A549 (cell line): ENCODE results near the gene SAXO2. TPM values are rescaled to one million over a fixed set of nuclear protein-coding genes. Genes with fewer than 3 reads are reported as not detected.
"Not testable (repeated sequence)": the region's sequence is repeated elsewhere in the genome, so short reads cannot be mapped to it uniquely, and the experiment has no call there.

Experiments
- ATAC-seq, 2 experiments: fragments of 200-7000 bp in 1 of 2; fragments of >200 bp in 1 of 2; cut with Nextera tagmentation in 1 of 2; cut with Tn5 transposase in 1 of 2; 3 replicates each; pipeline versions ENCODE4 v1.8.0 to v1.9.1; 2018 to 2020; ENCODE audit warnings: mild to moderate bottlenecking in 1 of 2, moderate library complexity in 1 of 2
- CTCF ChIA-PET: fragments of 300-600 bp; sonication (Branson Sonifier 250); formaldehyde crosslinking; extraction: SDS; loops from one replicate; lab custom pipeline; 2021; ENCODE audit warnings: antibody characterized with exemption, inconsistent platforms; lab: Yijun Ruan, JAX
- POLR2A ChIA-PET: fragments of 350-600 bp; formaldehyde crosslinking; extraction: SDS; loops from one replicate; lab custom pipeline; 2021; ENCODE audit warnings: antibody characterized with exemption, inconsistent platforms; lab: Yijun Ruan, JAX
- DNase-seq, 2 experiments: peaks; one replicate each; pipeline versions ENCODE4 v3.0.0 to v3.0.0-alpha.2; 2011 to 2016; ENCODE audit warnings: low read depth in 1 of 2, low spot score in 1 of 2
- FAIRE-seq: peaks from 2 replicates; lab custom pipeline; 2011; peaks lifted over from hg19 to GRCh38; lab: Jason Lieb, UNC
- H3K27ac ChIP-seq, 2 experiments: fragments of >200 bp; sonication (Bioruptor Twin); formaldehyde crosslinking; 3 replicates each; pipeline ENCODE4 v1.5.1; 2016 to 2017
- H3K4me1 ChIP-seq: fragments of >200 bp; sonication (Bioruptor Twin); formaldehyde crosslinking; 3 replicates; pipeline ENCODE4 v1.6.1; 2016
- H3K4me2 ChIP-seq: fragments of >200 bp; sonication (Bioruptor Twin); formaldehyde crosslinking; 3 replicates; pipeline ENCODE4 v1.6.1; 2016
- H3K4me3 ChIP-seq: fragments of >200 bp; sonication (Bioruptor Twin); formaldehyde crosslinking; 3 replicates; pipeline ENCODE4 v1.5.1; 2016
- H3K9me3 ChIP-seq: fragments of >200 bp; sonication (Bioruptor Twin); formaldehyde crosslinking; 3 replicates; pipeline ENCODE4 v1.6.1; 2016
- BHLHE40 ChIP-seq: IDR thresholded peaks from 2 replicates; pipeline ENCODE4 v1.6.1; 2012; ENCODE audit warnings: low read depth, low read length, inconsistent platforms
- CEBPB ChIP-seq, 2 experiments: fragments of >200 bp in 1 of 2; sonication (Bioruptor Twin) in 1 of 2; formaldehyde crosslinking in 1 of 2; IDR thresholded peaks; 2 replicates each; pipeline ENCODE4 v1.6.1; 2012 to 2016
- EHF ChIP-seq: fragments of 250-450 bp; sonication (Bioruptor Pico); IDR thresholded peaks from 2 replicates; pipeline ENCODE4 v1.5.0; 2020; ENCODE audit warnings: mild to moderate bottlenecking
- EHMT2 ChIP-seq: fragments of 200-600 bp; sonication (generic); IDR thresholded peaks from 2 replicates; pipeline ENCODE4 v1.6.1; 2016; ENCODE audit warnings: antibody characterized with exemption, low read depth, mild to moderate bottlenecking, moderate library complexity
- FOSB ChIP-seq: fragments of 250-450 bp; sonication (Bioruptor Pico); IDR thresholded peaks from 2 replicates; pipeline ENCODE4 v1.5.0; 2020; ENCODE audit warnings: mild to moderate bottlenecking, moderate library complexity
- HOXA7 ChIP-seq: fragments of 250-450 bp; sonication (Bioruptor Pico); IDR thresholded peaks from 2 replicates; pipeline ENCODE4 v1.5.0; 2020; ENCODE audit warnings: mild to moderate bottlenecking, moderate library complexity
- HOXB5 ChIP-seq: fragments of 250-450 bp; sonication (Bioruptor Pico); IDR thresholded peaks from 2 replicates; pipeline ENCODE4 v1.5.0; 2020; ENCODE audit warnings: mild to moderate bottlenecking, moderate library complexity
- KDM1A ChIP-seq: fragments of 200-600 bp; sonication (generic); IDR thresholded peaks from 2 replicates; pipeline ENCODE4 v1.6.1; 2016; ENCODE audit warnings: low read depth, mild to moderate bottlenecking
- MAFK ChIP-seq: fragments of 450-650 bp; IDR thresholded peaks from 2 replicates; pipeline ENCODE4 v1.6.1; 2014; ENCODE audit not compliant: partially characterized antibody
- MAZ ChIP-seq: fragments of 150-350 bp; IDR thresholded peaks from 2 replicates; pipeline ENCODE4 v1.6.1; 2014; ENCODE audit warnings: antibody characterized with exemption, low read depth, low read length, borderline replicate concordance
- MYC ChIP-seq: IDR thresholded peaks from 2 replicates; pipeline ENCODE4 v1.6.1; 2012; ENCODE audit warnings: mild to moderate bottlenecking, inconsistent platforms, low read length, improper control_type of control experiment, borderline replicate concordance
- NPAS2 ChIP-seq: fragments of 250-450 bp; sonication (Bioruptor Pico); IDR thresholded peaks from 2 replicates; pipeline ENCODE4 v1.8.0; 2022; ENCODE audit warnings: mild to moderate bottlenecking, moderate library complexity, borderline replicate concordance
- NR3C1 ChIP-seq: fragments of >200 bp; sonication (Bioruptor Twin); formaldehyde crosslinking; IDR thresholded peaks from 3 replicates; pipeline ENCODE4 v1.6.1; 2017
- PHF8 ChIP-seq: fragments of 200-600 bp; sonication (generic); IDR thresholded peaks from 2 replicates; pipeline ENCODE4 v1.6.1; 2016; ENCODE audit warnings: low read depth, mild to moderate bottlenecking, antibody characterized with exemption, moderate library complexity, borderline replicate concordance
- POLR2A ChIP-seq: IDR thresholded peaks from 2 replicates; pipeline ENCODE4 v1.6.1; 2012; ENCODE audit warnings: mild to moderate bottlenecking, low read length
- RAD21 ChIP-seq, 2 experiments: fragments of >200 bp in 1 of 2; sonication (Bioruptor Twin) in 1 of 2; formaldehyde crosslinking in 1 of 2; IDR thresholded peaks in 1 of 2; conservative IDR thresholded peaks in 1 of 2; 2 replicates in 1 of 2; 3 replicates in 1 of 2; pipeline ENCODE4 v1.6.1; 2012 to 2018; ENCODE audit warnings: inconsistent platforms in 1 of 2
- RFX5 ChIP-seq: fragments of 450-650 bp; IDR thresholded peaks from 2 replicates; pipeline ENCODE4 v1.7.1; 2014; ENCODE audit warnings: antibody characterized with exemption, mild to moderate bottlenecking, moderate library complexity
- SMC3 ChIP-seq: fragments of >200 bp; sonication (Bioruptor Twin); formaldehyde crosslinking; IDR thresholded peaks from 3 replicates; pipeline ENCODE4 v1.6.1; 2018; ENCODE audit warnings: inconsistent platforms
- ZC3H11A ChIP-seq: fragments of 450-650 bp; IDR thresholded peaks from 2 replicates; pipeline ENCODE4 v1.6.1; 2014; ENCODE audit warnings: antibody characterized with exemption, mild to moderate bottlenecking
- ZFP36 ChIP-seq: fragments of 450-650 bp; IDR thresholded peaks from 2 replicates; pipeline ENCODE4 v1.6.1; 2014; ENCODE audit warnings: borderline replicate concordance; ENCODE audit not compliant: partially characterized antibody
- WGBS: methylation state at CpG from one replicate; pipeline ENCODE4 v1.1.6; 2017; ENCODE audit errors: missing lambda C conversion rate; 5-methylcytosine and 5-hydroxymethylcytosine counted together
- polyA plus RNA-seq, 4 experiments: library from polyadenylated mRNA; depleted of rRNA in 3 of 4; stranded (reverse); fragments of >200 nt; fragmentation: RNase III in 1 of 4; extraction: RNeasy Plus Mini Kit Qiagen cat#74134 plus additional on column Dnase treatment in 1 of 4; gene quantifications; 2 replicates in 3 of 4; 3 replicates in 1 of 4; pipeline ENCODE4 v1.2.3, GENCODE V29; 2011 to 2017
- TF ChIP-seq, protein P1 (sequence below): fragments of >200 bp; sonication (Bioruptor Twin); formaldehyde crosslinking; IDR thresholded peaks from 3 replicates; pipeline ENCODE4 v1.6.1; 2016
- TF ChIP-seq, protein P2 (sequence below): fragments of >200 bp; sonication (Bioruptor Twin); formaldehyde crosslinking; IDR thresholded peaks from 3 replicates; pipeline ENCODE4 v1.5.1; 2016
- TF ChIP-seq, protein P3 (sequence below): IDR thresholded peaks from 2 replicates; pipeline ENCODE4 v1.6.1; 2012; ENCODE audit warnings: low read depth, borderline replicate concordance
- TF ChIP-seq, protein P4 (sequence below): fragments of >200 bp; sonication (Bioruptor Twin); formaldehyde crosslinking; IDR thresholded peaks from 2 replicates; pipeline ENCODE4 v1.6.1; 2016
- TF ChIP-seq, protein P5 (sequence below): fragments of 450-650 bp; IDR thresholded peaks from 2 replicates; pipeline ENCODE4 v1.6.1; 2014; ENCODE audit warnings: antibody characterized with exemption
- TF ChIP-seq, protein P6 (sequence below): fragments of 200-600 bp; sonication (generic); IDR thresholded peaks from 2 replicates; pipeline ENCODE4 v1.6.1; 2016; ENCODE audit warnings: antibody characterized with exemption, mild to moderate bottlenecking, moderate library complexity

Gene SAXO2
- polyA plus RNA-seq, 2 of the 4 experiments (the other 2 are of a cell fraction) = 1.1 to 2.5 TPM

DNA sequence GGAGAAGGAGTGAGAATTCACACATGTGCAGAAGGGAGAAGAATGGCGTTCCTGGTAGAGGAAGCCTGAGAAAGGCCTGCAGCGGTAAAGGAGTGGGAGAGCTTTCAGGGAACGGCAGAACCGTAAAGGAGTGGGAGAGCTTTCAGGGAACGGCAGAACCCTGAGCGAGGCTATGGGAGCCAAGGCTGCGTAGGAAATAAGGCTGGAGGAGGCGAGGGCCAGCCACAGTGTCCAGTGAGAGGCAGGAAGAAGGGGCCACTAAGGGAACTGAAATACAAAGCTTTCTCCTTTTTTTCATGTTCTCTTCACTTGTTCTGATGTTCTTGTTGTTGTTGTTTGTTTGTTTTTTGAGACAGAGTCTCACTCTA, 45.1 kb downstream of the SAXO2 start:
- WGBS = 81% methylated on average over 8 of the region's 8 CpGs
- ChIA-PET CTCF (interaction anchor here (0.9 kb wide), 1 partner anchor 27 kb away, joined by 3 read pairs; no protein-coding TSS in a partner anchor), POLR2A (no interaction called here)
- H3K4me2 ChIP-seq = no peak overlapping the region
- FAIRE-seq = no peak
- no peak for ATAC-seq
- H3K4me1 ChIP-seq = no peaks in the 10 kb centered on the region
- peaks cover 11% of the 10 kb centered on the region; the same call in 2 of the 3 replicates for H3K9me3 ChIP-seq
- no peak for DNase-seq
- TF ChIP-seq FOSB (CRISPR knock-in tag) (no peak), ZFP36 (no peak), BHLHE40 (no peak), NR3C1 (no peak), MAZ (no peak), PHF8 (no peak), KDM1A (no peak), EHMT2 (no peak), SMC3 (no peak), EHF (CRISPR knock-in tag) (no peak), RFX5 (no peak), NPAS2 (no peak), RAD21 (conservative IDR thresholded peaks at IDR 0.05 in 1 of 2, IDR thresholded peaks at IDR 0.05 in 1 of 2) (no peak)
- TF ChIP-seq, protein P1, sequence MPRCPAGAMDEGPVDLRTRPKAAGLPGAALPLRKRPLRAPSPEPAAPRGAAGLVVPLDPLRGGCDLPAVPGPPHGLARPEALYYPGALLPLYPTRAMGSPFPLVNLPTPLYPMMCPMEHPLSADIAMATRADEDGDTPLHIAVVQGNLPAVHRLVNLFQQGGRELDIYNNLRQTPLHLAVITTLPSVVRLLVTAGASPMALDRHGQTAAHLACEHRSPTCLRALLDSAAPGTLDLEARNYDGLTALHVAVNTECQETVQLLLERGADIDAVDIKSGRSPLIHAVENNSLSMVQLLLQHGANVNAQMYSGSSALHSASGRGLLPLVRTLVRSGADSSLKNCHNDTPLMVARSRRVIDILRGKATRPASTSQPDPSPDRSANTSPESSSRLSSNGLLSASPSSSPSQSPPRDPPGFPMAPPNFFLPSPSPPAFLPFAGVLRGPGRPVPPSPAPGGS = no peak
- TF ChIP-seq, protein P2, sequence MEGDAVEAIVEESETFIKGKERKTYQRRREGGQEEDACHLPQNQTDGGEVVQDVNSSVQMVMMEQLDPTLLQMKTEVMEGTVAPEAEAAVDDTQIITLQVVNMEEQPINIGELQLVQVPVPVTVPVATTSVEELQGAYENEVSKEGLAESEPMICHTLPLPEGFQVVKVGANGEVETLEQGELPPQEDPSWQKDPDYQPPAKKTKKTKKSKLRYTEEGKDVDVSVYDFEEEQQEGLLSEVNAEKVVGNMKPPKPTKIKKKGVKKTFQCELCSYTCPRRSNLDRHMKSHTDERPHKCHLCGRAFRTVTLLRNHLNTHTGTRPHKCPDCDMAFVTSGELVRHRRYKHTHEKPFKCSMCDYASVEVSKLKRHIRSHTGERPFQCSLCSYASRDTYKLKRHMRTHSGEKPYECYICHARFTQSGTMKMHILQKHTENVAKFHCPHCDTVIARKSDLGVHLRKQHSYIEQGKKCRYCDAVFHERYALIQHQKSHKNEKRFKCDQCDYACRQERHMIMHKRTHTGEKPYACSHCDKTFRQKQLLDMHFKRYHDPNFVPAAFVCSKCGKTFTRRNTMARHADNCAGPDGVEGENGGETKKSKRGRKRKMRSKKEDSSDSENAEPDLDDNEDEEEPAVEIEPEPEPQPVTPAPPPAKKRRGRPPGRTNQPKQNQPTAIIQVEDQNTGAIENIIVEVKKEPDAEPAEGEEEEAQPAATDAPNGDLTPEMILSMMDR = no peak
- TF ChIP-seq, protein P3, sequence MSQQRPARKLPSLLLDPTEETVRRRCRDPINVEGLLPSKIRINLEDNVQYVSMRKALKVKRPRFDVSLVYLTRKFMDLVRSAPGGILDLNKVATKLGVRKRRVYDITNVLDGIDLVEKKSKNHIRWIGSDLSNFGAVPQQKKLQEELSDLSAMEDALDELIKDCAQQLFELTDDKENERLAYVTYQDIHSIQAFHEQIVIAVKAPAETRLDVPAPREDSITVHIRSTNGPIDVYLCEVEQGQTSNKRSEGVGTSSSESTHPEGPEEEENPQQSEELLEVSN = no peak
- TF ChIP-seq, protein P4, sequence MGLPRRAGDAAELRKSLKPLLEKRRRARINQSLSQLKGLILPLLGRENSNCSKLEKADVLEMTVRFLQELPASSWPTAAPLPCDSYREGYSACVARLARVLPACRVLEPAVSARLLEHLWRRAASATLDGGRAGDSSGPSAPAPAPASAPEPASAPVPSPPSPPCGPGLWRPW = no peak
- TF ChIP-seq, protein P5, sequence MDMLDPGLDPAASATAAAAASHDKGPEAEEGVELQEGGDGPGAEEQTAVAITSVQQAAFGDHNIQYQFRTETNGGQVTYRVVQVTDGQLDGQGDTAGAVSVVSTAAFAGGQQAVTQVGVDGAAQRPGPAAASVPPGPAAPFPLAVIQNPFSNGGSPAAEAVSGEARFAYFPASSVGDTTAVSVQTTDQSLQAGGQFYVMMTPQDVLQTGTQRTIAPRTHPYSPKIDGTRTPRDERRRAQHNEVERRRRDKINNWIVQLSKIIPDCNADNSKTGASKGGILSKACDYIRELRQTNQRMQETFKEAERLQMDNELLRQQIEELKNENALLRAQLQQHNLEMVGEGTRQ = no peak
- H3K27ac ChIP-seq = no peak overlapping the region
- H3K4me3 ChIP-seq = no peak overlapping the region

DNA sequence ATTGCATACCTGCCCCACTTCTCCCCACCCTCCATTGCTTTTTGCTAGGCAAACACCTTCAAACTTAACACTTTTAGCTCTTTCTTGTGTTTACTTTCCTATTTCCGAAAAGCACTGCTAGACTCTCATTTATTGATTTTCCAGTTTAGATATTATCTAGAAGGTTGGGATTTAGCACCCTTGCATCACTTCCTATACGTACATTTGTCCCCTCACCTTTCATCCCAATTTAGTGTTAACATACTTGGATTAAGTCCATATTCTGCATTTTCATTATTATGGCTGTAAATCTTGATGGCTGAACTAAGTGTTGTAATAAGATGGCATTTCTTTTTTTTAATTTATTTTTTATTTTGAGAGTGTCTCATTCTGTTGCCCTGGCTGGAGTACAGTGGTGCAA, 47.2 kb downstream of the SAXO2 start:
- no peak overlapping the region for H3K4me3 ChIP-seq
- TF ChIP-seq KDM1A (no peak), EHMT2 (no peak), MYC (no peak), HOXB5 (CRISPR knock-in tag) (no peak), ZC3H11A (no peak), RFX5 (no peak), FOSB (CRISPR knock-in tag) (no peak), CEBPB (IDR thresholded peaks at IDR 0.05) (no peak), RAD21 (conservative IDR thresholded peaks at IDR 0.05 in 1 of 2, IDR thresholded peaks at IDR 0.05 in 1 of 2) (no peak), HOXA7 (CRISPR knock-in tag) (no peak), POLR2A (no peak), MAFK (no peak)
- TF ChIP-seq, protein P6, sequence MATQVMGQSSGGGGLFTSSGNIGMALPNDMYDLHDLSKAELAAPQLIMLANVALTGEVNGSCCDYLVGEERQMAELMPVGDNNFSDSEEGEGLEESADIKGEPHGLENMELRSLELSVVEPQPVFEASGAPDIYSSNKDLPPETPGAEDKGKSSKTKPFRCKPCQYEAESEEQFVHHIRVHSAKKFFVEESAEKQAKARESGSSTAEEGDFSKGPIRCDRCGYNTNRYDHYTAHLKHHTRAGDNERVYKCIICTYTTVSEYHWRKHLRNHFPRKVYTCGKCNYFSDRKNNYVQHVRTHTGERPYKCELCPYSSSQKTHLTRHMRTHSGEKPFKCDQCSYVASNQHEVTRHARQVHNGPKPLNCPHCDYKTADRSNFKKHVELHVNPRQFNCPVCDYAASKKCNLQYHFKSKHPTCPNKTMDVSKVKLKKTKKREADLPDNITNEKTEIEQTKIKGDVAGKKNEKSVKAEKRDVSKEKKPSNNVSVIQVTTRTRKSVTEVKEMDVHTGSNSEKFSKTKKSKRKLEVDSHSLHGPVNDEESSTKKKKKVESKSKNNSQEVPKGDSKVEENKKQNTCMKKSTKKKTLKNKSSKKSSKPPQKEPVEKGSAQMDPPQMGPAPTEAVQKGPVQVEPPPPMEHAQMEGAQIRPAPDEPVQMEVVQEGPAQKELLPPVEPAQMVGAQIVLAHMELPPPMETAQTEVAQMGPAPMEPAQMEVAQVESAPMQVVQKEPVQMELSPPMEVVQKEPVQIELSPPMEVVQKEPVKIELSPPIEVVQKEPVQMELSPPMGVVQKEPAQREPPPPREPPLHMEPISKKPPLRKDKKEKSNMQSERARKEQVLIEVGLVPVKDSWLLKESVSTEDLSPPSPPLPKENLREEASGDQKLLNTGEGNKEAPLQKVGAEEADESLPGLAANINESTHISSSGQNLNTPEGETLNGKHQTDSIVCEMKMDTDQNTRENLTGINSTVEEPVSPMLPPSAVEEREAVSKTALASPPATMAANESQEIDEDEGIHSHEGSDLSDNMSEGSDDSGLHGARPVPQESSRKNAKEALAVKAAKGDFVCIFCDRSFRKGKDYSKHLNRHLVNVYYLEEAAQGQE = no peak
- no peak overlapping the region for H3K4me2 ChIP-seq
- 53% methylated on average over 2 of the region's 2 CpGs for WGBS
- ChIA-PET POLR2A (no interaction called here), CTCF (no interaction called here)
- no peak for DNase-seq
- H3K4me1 ChIP-seq = no peaks in the 10 kb centered on the region
- H3K27ac ChIP-seq = no peak overlapping the region
- peak; percentile 28 for FAIRE-seq
- H3K9me3 ChIP-seq = peaks cover 11% of the 10 kb centered on the region; the same call in 2 of the 3 replicates
- no peak for ATAC-seq

DNA sequence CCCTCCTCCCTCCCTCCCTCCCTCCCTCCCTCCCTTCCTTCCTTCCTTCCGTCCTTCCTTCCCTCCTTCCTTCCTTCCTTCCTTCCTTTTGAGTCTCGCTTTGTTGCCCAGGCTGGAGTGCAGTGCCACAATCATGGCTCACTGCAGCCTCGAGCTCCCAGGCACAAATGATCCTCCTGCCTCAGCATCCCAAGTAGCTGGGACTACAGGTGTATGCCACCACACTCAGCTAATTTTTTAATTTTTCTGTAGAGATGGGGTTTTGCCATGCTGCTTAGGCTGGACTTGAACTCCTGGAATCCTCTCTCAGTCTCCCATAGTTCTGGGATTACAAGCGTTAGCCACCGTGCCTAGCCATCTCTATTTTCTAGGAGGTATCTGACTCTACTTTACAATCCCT, 48.7 kb downstream of the SAXO2 start:
- H3K4me2 ChIP-seq, H3K4me1 ChIP-seq, POLR2A ChIA-PET, ATAC-seq, H3K4me3 ChIP-seq, DNase-seq, H3K27ac ChIP-seq, FAIRE-seq: not testable (repeated sequence)
- H3K9me3 ChIP-seq = peaks cover 11% of the 10 kb centered on the region; the same call in 2 of the 3 replicates
- 45% methylated on average over 5 of the region's 5 CpGs for WGBS
- CTCF ChIA-PET = interaction anchor here (0.6 kb wide), 1 partner anchor 317 kb away, joined by 4 read pairs; no protein-coding TSS in a partner anchor
